Measurements from ENCODE around the gene RAB11FIP4. TPM values are rescaled to one million over a fixed set of nuclear protein-coding genes. Genes with fewer than 3 reads are reported as not detected.

Gene RAB11FIP4
- total RNA-seq, 1 donor from 2014 or later, result not detected

DNA sequence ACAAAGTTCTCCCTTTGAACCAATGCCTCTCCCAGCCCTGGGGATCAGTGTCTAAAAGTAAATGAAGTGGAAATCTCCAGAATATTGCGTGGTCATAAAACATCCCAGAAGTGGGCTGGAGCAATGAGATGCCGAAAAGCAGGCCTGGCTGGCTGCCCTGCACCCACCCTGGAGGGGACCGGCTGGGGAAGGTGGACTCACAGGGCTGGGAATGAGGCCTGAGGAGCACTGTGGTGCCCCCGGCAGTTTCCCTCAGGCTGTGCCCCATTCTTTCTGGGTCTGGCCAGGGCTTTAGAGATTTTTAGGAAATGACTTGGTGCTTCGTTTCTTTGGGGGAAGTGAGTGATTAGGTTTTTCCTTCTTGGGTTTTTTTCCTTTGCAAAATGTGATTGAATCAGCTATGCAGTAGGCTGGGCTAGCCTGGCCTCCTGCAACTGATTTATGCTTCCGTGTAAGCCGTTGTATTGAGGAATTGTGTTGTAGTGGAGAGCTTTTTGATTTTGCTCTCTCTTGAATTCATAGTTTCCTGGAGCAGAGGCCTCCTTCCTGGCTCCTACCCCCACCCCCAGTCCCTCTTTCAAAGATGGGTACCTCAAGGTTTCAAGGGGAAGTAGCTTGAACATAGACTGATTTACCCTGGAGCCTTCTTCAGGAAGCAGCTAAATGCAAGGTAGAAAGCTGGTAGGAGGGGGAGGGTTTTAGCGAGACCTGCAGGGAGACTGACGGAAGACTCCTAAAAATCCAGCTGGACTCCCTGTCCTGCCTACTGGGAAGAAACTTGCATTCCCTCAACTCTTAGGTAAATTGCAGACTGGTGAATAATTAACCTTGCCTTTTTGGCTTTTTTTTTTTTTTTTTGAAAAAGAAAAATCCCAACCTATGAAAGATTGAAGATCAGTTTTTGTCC lies 170.2 kb downstream of the RAB11FIP4 start:
- DNase-seq (ENCODE audit: extremely low read depth, low read depth, low spot score), result no peak

DNA sequence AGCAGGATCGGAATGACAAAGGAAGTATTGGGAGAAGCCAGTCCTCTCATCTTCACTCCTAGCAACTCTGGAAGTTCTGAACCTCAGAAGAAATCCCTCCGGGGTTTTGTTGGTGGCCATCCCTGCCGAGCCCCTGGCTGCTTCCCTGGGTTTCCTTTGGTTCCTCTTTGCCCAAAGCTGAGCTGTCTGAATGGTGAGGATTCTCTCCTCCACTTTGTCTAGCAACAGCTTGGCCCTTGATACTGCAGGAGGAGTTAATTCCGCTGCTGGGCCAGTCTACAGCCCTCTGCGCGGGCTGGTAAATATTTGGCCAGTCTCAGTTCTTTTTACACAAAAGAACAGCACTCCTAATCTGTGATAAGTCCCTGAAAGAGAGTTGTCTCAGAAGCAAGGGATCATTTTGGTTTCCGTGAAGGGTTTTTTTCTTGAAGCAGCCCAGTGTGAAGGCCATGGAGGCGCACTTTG lies 170.9 kb downstream of the RAB11FIP4 start:
- no peak for DNase-seq (ENCODE audit: extremely low read depth, low read depth, low spot score)

DNA sequence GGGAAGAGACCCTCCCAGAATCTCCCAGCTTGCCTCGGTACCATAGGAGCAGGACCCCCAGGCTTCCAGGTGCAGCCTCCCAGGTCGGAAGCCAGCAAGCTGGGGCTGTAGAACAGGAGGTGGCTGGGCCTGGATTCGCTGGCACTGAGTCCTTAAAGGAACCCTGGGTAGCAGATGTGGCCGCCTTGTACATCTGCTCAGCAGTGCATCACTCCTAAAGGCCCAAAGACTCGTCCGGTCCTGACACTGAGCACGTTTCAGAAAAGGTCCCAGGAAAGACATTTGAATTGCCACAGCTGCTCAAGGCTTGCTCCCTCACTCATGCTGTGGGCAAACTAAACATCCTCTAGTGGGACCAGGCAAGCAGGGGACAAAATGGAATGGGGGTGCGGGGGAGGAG lies 172.8 kb downstream of the RAB11FIP4 start:
- DNase-seq (ENCODE audit: extremely low read depth, low read depth, low spot score), result no peak

DNA sequence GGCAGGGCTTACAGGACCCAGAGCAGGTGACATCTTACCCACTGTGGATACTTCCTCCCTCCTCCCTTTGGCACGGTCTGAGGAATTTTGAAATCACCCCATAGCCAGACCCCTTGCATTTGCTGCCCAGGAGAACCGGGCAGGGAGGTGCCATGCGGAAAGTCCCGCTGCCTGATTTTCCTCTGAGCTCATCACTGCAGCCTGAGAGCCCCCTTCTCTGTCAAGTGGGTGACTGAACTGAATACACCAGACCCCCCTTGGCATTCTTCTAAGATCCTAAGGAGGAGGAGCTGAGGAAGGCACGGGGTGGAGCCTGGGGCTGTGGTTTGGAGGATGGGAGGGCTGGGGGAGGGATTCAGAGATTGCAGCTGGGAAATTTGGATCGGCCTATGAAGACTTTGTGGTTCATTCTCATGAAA lies 173.4 kb downstream of the RAB11FIP4 start:
- DNase-seq (ENCODE audit: extremely low read depth, low read depth, low spot score), result no peak

DNA sequence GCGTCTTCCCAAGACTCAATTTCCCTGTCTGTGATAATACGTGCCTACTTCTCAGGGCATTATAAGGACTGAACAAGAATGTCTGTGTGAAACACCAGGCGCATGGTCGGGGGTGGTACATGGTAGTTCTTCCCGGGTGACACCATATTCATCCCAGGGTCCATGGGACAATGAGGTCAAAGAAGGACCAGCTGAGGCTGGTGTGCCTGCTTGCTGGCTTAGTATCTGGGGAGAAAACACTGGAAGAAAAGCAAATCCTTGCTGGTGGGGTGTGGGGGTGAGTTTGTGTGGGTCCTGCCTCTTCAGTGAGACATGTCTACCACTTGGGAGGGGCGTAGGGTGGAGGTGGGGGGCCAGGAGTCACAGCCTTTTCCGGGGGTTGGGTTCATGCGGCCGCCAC lies 174.2 kb downstream of the RAB11FIP4 start:
- no peak for DNase-seq (ENCODE audit: extremely low read depth, low read depth, low spot score)

DNA sequence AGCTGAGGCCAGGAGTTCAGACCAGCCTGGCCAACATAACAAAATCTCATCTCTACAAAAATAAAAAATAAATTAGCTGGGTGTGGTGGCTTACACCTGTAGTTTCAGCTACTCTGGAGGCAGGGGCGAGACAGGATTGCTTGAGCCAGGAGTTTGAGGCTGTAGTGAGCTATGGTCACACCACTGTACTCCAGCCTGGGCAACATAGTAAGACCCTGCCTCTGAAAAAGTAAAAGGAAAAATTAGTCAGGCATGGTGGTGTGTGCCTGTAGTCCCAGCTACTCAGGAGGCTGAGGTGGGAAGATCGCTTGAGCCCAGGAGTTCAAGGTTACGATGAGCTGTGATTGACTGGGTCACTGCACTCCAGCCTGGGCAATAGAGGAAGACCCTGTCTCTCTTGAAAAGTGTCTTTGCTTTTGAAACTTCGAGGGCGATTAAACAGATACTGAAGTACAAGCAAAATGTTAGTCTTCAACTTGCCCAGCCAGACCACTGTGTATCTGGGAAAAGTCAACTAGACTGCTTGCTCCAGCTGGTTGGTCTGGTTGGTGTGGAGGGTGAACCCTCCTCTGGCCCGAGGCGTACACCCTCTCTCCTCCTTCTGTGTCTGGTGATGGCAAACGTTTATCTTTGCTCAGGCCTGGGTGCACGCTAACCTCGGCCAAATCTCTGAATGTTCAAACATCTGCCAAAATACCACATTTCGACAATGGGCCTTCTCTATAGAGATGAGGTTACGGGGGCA lies 174.9 kb downstream of the RAB11FIP4 start:
- no peak for DNase-seq (ENCODE audit: extremely low read depth, low read depth, low spot score)

DNA sequence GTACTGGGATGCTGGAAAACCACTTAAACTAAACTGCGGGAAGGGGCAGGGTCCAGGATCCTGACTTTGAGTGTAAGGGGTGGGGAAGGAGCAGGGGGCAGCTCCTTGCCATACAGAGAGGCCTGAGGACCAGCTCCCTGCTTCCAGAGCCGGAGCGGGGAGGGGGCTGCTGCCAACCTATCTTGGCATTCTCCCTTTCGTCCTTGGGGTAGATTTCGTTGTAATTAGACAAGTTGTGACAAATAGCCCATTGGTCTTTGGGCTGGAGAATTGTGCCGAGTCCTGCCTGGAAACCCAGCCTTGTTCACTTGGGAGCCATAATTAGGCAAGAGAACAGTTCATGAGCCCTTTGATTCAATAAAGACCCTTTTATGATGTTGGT lies 175.5 kb downstream of the RAB11FIP4 start:
- no peak for DNase-seq (ENCODE audit: extremely low read depth, low read depth, low spot score)

DNA sequence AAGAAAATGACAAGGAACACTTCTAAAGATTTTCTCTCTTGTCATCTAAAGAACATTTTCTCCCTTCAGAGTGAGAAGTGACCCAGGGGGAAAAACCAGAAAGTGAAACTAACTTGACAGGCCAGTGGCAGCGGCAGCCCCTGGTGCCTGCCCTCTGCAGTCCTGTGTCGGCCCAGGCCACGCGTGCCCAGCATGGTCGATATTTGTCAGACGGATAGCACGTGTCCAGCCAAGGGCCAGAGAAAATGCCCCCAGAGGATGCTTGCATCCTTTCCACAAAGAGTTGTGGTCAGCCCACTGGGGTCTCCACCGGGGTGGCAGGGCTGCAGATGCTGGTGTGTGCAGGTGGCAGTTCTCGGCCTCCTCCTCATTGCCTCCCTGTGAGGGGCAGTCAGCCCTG lies 176.6 kb downstream of the RAB11FIP4 start:
- DNase-seq (ENCODE audit: extremely low read depth, low read depth, low spot score), result no peak

DNA sequence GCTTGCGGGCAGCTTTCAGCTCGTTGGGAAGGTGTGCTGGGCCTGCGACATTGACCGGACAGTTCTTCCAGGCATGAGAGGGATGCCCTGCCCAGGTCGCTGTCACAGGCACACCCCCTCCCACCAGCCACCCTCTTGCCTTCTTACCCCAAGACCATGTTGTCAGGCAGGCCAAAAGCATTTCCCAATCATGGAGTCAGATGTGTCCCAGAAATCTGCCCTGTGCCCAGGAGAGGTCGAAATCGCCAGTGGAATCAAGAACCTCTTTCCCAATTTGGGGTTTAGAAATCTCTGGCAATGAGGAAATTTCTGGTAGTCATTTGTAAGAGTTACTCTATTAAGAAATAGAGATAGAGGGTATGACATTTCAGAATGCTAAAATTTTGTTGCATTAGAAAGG lies 177.1 kb downstream of the RAB11FIP4 start:
- no peak for DNase-seq (ENCODE audit: extremely low read depth, low read depth, low spot score)

DNA sequence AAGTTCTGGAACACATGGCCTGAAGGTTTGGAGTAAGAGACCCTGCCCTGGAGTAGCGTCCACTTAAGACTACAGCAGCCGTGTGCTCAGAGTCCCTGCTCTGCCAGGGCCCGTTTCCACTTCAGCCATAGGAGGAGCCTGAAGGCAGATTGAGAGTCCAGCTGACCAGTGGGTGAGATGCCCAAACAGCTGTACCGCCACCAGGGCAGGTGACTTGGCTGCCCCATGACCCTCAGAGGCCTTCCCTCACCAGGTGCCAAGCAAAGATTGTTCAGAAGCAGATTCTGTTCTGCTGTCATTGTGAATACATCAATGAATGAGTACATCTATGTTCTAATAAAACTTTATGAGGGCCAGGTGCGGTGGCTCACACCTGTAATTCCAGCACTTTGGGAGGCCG lies 178.8 kb downstream of the RAB11FIP4 start:
- DNase-seq (ENCODE audit: extremely low read depth, low read depth, low spot score), result no peak

DNA sequence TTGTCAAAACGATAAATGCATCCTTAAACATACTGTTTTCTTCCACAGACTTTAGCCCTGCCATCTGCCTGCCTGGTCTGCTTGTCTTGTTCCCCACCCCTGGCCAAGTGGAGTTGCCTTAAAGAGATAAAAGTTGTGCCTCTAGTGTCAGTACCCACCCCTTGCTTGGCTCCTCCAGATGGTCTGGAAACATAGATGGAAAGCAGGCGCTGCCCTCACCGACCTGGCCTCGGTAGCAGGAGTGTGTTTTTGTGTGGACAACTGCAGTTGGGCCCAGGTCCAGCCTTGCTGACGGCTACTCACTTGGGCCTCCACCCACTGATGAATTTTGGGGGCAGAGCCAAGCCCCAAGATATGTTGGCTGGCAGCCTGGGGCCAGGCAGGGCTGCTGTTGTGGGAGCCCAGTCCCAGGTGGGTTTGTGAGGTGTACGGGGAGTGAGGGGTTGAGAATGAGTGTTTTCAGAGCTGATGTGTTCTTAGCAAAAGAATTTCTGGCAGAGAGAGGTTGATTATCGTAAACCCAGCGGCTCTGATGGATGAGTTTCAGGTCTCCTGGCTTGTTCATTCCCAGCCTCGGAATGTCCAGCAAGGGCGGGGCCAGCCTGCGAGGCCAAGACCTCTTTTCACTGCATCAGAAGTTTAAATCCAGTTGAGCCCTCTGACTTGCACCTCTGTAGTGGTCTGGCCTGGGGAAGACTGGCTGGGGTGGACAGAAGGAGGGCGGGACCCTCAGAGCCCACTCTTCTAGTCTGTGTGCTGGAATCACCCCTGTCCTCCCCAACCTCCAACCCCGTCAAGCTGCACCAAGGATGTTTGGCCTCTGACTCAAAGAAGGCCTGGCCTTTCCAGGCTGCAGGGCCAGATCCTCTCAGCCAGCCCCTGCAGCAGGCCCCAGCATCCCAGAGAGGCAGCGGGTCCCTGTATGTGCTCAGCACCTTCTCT lies 179.7 kb downstream of the RAB11FIP4 start:
- no peak for DNase-seq (ENCODE audit: extremely low read depth, low read depth, low spot score)

DNA sequence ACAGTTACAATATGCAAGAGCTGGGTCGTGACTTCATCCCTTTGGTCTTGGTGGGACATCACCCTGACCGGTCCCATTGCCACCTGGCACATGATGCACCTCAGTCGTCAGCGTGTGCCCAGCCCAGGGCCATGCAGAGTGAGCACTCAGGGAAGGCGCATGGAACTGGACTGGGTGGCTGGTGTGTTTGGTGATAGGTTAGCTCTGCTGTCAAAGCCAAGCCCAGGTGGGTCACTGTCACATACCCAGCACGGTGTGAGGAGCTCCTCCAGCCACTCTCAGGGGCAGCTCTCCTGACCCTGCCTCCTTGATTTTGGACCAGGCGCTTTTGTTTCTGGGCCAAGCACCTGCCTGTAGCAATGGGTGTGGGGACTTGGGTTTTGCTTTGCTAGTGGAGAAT lies 180.9 kb downstream of the RAB11FIP4 start:
- no peak for DNase-seq (ENCODE audit: extremely low read depth, low read depth, low spot score)

DNA sequence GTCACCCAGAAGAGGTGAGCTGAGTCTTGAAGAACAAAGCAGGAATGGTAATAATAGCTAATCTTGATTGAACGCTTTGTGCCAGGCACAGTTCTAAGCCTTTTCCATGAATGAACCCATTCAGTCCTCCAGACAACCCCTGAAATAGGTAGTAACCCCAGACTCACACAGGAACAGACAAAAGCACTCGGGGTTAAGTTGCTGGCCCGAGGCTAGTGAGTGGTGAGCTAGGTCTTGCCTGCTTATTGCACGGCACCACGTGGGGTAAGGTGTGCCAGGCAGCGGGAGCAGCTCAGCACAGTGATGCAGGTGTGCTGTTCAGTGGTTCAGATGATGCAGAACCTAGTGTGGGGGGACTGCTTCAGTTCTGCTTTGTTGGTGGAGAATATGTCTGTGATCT lies 181.6 kb downstream of the RAB11FIP4 start:
- no peak for DNase-seq (ENCODE audit: extremely low read depth, low read depth, low spot score)

DNA sequence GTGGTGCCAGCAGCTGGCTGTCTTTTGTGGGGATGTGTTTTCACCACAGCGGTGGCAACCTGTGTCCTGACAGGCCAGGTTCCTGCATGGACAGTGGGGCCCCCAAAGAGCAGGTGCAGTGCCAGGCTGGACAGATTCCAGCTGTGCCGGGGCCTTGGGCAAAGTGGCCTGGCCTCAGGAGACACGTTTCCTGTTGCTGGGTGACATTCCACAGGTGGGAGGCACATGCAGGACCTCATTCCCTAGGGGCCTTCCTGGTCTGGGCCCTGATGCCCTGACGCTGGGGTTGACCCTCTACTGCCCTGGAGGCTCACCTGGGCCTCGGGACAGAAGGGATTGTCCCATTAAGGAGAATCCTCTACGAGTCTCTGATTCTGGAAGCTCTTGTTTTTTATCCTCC lies 182.4 kb downstream of the RAB11FIP4 start:
- DNase-seq (ENCODE audit: extremely low read depth, low read depth, low spot score), result no peak

DNA sequence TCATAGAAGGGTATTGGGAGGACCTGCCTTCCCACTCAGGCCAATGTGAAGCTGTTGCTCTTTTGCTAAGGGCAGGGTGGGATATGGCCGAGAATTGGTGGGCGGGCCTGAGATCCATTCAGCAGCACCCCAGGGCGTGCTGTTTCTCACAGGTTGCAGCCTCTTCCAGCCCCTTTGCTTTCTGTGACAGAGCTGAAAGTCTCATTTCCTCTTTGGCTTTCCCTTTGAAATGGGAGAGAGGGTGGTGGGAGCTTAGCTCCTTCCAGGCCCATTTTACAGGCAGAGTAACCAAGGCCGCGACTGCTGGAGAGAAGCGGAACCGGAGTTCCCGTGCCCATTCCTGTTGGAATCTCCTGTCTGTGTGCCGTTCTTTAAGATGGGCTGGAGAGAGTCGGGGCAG lies 183.0 kb downstream of the RAB11FIP4 start:
- no peak for DNase-seq (ENCODE audit: extremely low read depth, low read depth, low spot score)

DNA sequence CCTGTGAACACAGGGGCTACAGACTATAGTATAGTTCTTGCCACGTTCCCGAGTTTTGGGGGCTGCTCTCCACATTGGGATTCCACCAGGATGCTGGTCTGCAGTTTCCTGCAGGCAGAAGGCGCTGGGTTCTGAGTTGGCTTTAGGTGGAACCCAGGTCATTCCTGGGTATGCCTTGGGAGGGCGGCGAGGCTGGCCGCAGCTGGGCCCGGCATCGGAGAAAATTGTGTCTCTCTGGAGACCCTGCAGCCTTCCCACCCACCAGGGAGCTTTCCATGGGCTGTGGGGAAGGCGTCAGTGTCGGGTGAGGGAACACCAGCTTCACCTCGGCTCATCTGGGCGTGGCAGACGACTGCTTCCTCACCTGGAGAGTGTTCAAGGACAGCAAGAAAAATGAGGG lies 183.6 kb downstream of the RAB11FIP4 start:
- DNase-seq (ENCODE audit: extremely low read depth, low read depth, low spot score), result no peak

DNA sequence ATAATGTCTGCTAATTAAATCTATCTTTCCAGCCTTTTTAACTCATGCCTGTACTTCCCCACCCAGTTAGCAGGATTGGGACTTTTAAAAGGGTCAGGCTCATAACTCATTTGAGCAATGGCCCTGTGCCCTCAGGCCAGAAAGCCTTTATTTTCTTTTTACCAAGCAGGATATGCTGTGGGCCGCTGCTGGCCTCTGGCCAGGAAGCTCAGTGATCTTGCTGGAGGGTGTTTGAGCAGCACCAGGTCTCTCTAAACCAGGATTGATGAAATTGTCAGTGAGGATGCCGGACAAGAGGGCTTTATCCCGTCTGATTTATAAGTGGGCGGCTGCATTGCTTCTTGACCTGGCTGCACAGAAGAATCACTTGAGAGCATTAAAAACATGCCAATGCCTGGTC lies 187.8 kb downstream of the RAB11FIP4 start:
- DNase-seq (ENCODE audit: extremely low read depth, low read depth, low spot score), result no peak

DNA sequence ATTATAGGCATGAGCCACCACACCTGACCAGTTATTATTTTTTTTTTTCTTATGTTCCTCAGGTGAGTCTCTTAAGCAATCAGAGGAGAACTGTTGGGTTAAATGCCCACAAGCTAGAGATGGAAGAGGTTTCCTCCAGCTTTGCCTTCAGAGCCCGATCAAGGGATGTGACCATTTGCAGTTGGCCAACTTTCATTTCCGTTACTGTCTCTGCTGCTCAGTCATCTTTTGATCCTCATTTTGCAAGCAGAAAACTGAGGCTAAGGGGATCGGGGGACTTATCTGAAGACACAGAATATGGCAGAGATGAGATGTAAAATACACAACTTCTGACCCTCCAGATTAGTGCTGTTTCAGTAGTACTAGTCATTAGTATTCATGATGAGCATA lies 188.8 kb downstream of the RAB11FIP4 start:
- no peak for DNase-seq (ENCODE audit: extremely low read depth, low read depth, low spot score)

DNA sequence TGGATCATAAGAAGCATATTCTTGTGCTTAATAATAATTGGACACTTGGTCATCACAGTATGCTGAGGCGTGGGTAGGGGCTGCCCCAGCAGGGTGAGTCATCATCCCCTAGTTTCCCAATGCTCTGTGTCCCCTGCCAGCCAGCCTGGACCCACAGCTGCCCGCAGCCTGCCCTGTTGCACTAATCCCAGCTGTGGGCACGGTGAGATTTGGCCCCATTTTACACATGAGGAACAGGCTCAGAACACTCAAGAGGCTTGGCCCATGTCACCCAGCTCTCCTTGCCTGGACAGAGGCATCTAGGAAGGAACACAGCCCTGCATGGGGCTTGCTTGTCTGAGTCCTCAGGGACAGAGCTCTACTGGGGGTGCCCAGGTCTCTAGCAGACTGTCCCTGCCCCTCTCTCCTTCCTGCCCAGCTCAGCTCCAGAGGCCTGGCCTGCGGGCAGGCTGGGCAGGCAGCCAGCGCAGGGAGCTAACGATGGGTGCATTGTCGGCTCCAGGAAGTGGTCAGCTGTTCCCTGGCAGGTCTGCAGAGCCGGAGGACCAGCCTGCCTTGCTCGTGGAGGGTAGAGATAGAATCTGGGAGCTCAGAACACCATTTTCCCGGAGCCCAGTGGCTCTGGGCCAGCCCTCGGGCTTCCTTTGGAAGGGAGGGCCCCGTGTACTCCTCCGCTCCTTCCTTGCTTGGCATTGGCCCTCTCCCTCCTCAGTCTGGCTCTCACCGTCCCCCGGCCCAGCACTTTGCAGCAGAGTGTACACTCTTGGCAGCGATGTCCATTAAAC lies 189.4 kb downstream of the RAB11FIP4 start:
- DNase-seq (ENCODE audit: extremely low read depth, low read depth, low spot score), result no peak

DNA sequence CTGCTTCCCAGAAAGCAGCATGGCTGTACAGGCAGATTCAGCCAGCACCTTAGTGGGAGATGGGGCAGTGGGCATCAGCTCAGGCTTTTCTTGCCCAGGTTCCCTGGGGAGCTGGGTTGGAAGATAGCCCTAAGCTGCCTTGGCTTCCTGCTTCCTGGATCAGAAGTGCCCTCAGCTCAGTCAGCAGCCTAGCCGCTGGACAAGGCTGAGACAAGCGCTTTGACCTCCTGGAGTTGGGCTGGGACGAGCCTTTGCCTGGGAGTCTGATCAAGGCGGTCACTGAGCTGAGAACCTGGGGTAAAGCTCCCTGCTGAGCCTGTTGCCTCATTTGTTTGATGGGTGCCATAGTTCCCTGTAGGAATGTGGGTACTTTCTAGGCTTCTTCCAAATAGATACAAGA lies 190.0 kb downstream of the RAB11FIP4 start:
- no peak for DNase-seq (ENCODE audit: extremely low read depth, low read depth, low spot score)
